ENCODE measurements around the gene DUSP6.

DNA sequence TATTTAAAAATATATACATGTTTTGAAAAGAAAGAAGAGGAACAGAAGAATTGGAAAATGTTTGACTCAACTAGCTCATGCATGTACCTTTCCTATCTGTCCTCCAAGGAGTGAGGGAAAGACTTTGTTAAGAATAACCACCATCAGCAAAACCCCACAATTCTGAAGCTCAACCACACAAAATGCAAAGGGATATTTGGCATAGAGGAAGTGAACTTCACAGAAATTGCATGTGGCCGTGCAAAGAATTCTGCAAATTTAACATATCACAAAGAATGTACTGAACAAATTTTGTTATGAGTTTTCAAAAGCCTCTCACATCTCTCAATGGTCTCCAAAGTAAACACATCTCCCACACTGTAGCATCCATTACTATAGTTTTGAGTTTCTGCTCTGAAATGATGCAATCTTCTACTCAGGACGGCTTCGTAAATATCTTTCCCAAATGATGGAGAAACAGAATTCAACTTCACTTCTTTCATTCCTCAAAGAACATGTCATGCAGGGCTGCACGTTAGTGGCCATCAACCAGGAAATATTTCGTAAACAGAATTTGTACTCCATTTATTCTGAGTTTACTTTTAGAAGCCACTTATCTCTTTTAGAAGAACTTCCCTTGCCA, 17.6 kb downstream of the DUSP6 start:
- TF ChIP-seq CTCF (IDR thresholded peaks at IDR 0.05), result no peak
- no peak for TF ChIP-seq ZFX (IDR thresholded peaks at IDR 0.05; ENCODE audit: borderline replicate concordance)
